H9 (cell line): Measurements from ENCODE around the gene CHRM4. TPM values are rescaled to one million over a fixed set of nuclear protein-coding genes. Genes with fewer than 3 reads are reported as not detected.

Source experiments
- DNase-seq: peaks from one replicate; pipeline ENCODE4 v3.0.0-alpha.2; 2017
- H2AFZ ChIP-seq: one replicate; pipeline ENCODE4 v1.6.1; 2013; ENCODE audit warnings: mild to moderate bottlenecking, low read length, control low read depth, moderate library complexity
- H2AK5ac ChIP-seq: 2 replicates; pipeline ENCODE4 v1.6.1; 2013; ENCODE audit warnings: low read length, control low read depth, mixed read lengths; ENCODE audit not compliant: insufficient read length
- H2BK120ac ChIP-seq: one replicate; pipeline ENCODE4 v1.6.1; 2013; ENCODE audit warnings: low read depth, mild to moderate bottlenecking, low read length, control low read depth, inconsistent platforms; ENCODE audit not compliant: poor library complexity, severe bottlenecking
- H2BK12ac ChIP-seq: 2 replicates; pipeline ENCODE4 v1.6.1; 2013; ENCODE audit warnings: low read length, control low read depth, mixed read lengths, low read depth; ENCODE audit not compliant: insufficient read length
- H2BK15ac ChIP-seq: 2 replicates; pipeline ENCODE4 v1.6.1; 2013; ENCODE audit warnings: low read depth, low read length, control low read depth
- H2BK20ac ChIP-seq: one replicate; pipeline ENCODE4 v1.6.1; 2013; ENCODE audit warnings: low read depth, mild to moderate bottlenecking, low read length, control low read depth, inconsistent platforms; ENCODE audit not compliant: poor library complexity, severe bottlenecking
- H2BK5ac ChIP-seq: 2 replicates; pipeline ENCODE4 v1.6.1; 2013; ENCODE audit warnings: low read length, control low read depth, mixed read lengths; ENCODE audit not compliant: insufficient read length
- H3K14ac ChIP-seq: 2 replicates; pipeline ENCODE4 v1.6.1; 2013; ENCODE audit warnings: low read length, control low read depth; ENCODE audit not compliant: insufficient read depth
- H3K18ac ChIP-seq: 2 replicates; pipeline ENCODE4 v1.6.1; 2013; ENCODE audit warnings: low read depth, mild to moderate bottlenecking, mixed read lengths, low read length, control low read depth; ENCODE audit not compliant: insufficient read length
- H3K23ac ChIP-seq: 2 replicates; pipeline ENCODE4 v1.6.1; 2013; ENCODE audit warnings: low read length, control low read depth, mixed read lengths, low read depth; ENCODE audit not compliant: insufficient read length
- H3K23me2 ChIP-seq: 2 replicates; pipeline ENCODE4 v1.6.1; 2013; ENCODE audit warnings: low read depth, mild to moderate bottlenecking, mixed read lengths, low read length, control low read depth; ENCODE audit not compliant: insufficient read length, poor library complexity, severe bottlenecking
- H3K27ac ChIP-seq: 2 replicates; pipeline ENCODE4 v1.5.1; 2013; ENCODE audit warnings: low read length, control low read depth, mixed read lengths, low read depth; ENCODE audit not compliant: insufficient read length
- H3K27me3 ChIP-seq: 2 replicates; pipeline ENCODE4 v1.6.1; 2013; ENCODE audit warnings: low read length, control low read depth, inconsistent platforms; ENCODE audit not compliant: insufficient read depth
- H3K4ac ChIP-seq: 2 replicates; pipeline ENCODE4 v1.6.1; 2013; ENCODE audit warnings: low read depth, mild to moderate bottlenecking, control low read depth, inconsistent platforms, low read length, moderate library complexity
- H3K4me1 ChIP-seq: 2 replicates; pipeline ENCODE4 v1.6.1; 2013; ENCODE audit warnings: low read length, control low read depth, inconsistent platforms; ENCODE audit not compliant: insufficient read depth
- H3K4me2 ChIP-seq: 2 replicates; pipeline ENCODE4 v1.6.1; 2013; ENCODE audit warnings: low read length, control low read depth, mixed read lengths; ENCODE audit not compliant: insufficient read length, insufficient read depth
- H3K56ac ChIP-seq: 2 replicates; pipeline ENCODE4 v1.6.1; 2013; ENCODE audit warnings: low read depth, mild to moderate bottlenecking, mixed read lengths, low read length, control low read depth; ENCODE audit not compliant: insufficient read length
- H3K79me1 ChIP-seq: 2 replicates; pipeline ENCODE4 v1.6.1; 2013; ENCODE audit warnings: low read depth, mild to moderate bottlenecking, moderate library complexity, low read length, control low read depth, inconsistent platforms; ENCODE audit not compliant: insufficient read depth, poor library complexity, severe bottlenecking
- H3K79me2 ChIP-seq: 2 replicates; pipeline ENCODE4 v1.6.1; 2013; ENCODE audit warnings: low read length, control low read depth, inconsistent platforms; ENCODE audit not compliant: insufficient read depth
- H3K9ac ChIP-seq: 2 replicates; pipeline ENCODE4 v1.6.1; 2013; ENCODE audit warnings: low read length, control low read depth, mixed read lengths; ENCODE audit not compliant: insufficient read length; ENCODE audit errors: extremely low read depth
- H3K9me3 ChIP-seq: one replicate; pipeline ENCODE4 v1.6.1; 2013; ENCODE audit warnings: low read depth, low read length, inconsistent platforms; ENCODE audit not compliant: control insufficient read depth
- H3T11ph ChIP-seq: one replicate; pipeline ENCODE4 v1.6.1; 2013; ENCODE audit warnings: mild to moderate bottlenecking, low read length, control low read depth, inconsistent platforms
- H4K20me1 ChIP-seq: one replicate; pipeline ENCODE4 v1.6.1; 2013; ENCODE audit not compliant: control insufficient read depth, insufficient read length, insufficient read depth
- H4K5ac ChIP-seq: 2 replicates; pipeline ENCODE4 v1.6.1; 2013; ENCODE audit warnings: low read depth, mild to moderate bottlenecking, mixed read lengths, low read length, control low read depth; ENCODE audit not compliant: insufficient read length
- H4K8ac ChIP-seq: replicated peaks from 2 replicates; pipeline ENCODE4 v1.6.1; 2013; ENCODE audit warnings: low read length, control low read depth, mixed read lengths, low read depth; ENCODE audit not compliant: insufficient read length
- H4K91ac ChIP-seq: 2 replicates; pipeline ENCODE4 v1.6.1; 2013; ENCODE audit warnings: low read depth, mild to moderate bottlenecking, moderate library complexity, mixed read lengths, low read length, control low read depth; ENCODE audit not compliant: insufficient read length
- H3K27ac Mint-ChIP-seq, 3 experiments: 2 replicates in 2 of 3; 3 replicates in 1 of 3; pipeline ENCODE4 v1.8.0; 2020 to 2021; ENCODE audit warnings: mixed read lengths in 3 of 3, mild to moderate bottlenecking in 1 of 3, moderate library complexity in 1 of 3
- H3K27me3 Mint-ChIP-seq: 2 replicates; pipeline ENCODE4 v1.8.0; 2021; ENCODE audit warnings: low read depth, mild to moderate bottlenecking, moderate library complexity, mixed read lengths
- H3K36me3 Mint-ChIP-seq, 3 experiments: 2 replicates in 2 of 3; 3 replicates in 1 of 3; pipeline ENCODE4 v1.8.0; 2020 to 2021; ENCODE audit warnings: low read depth in 3 of 3, mixed read lengths in 3 of 3; ENCODE audit not compliant: insufficient read depth in 1 of 3
- H3K4me1 Mint-ChIP-seq, 2 experiments: 2 replicates each; pipeline ENCODE4 v1.8.0; 2020; ENCODE audit warnings: mixed read lengths in 2 of 2
- H3K4me3 Mint-ChIP-seq, 2 experiments: 2 replicates in 1 of 2; 3 replicates in 1 of 2; pipeline ENCODE4 v1.8.0; 2020 to 2021; ENCODE audit warnings: mild to moderate bottlenecking in 2 of 2, mixed read lengths in 2 of 2, moderate library complexity in 1 of 2
- H3K9me3 Mint-ChIP-seq, 2 experiments: 2 replicates in 1 of 2; 3 replicates in 1 of 2; pipeline ENCODE4 v1.8.0; 2020; ENCODE audit warnings: mild to moderate bottlenecking in 2 of 2, mixed read lengths in 2 of 2, moderate library complexity in 1 of 2
- WGBS: extraction: QIAGEN DNeasy Blood & Tissue Kit; methylation state at CpG from one replicate; pipeline ENCODE4 v1.1.7; 2013; ENCODE audit warnings: missing lambda C conversion rate, low lambda C conversion rate, mixed read lengths; ENCODE audit not compliant: insufficient read length; ENCODE audit errors: extremely low coverage; 5-methylcytosine and 5-hydroxymethylcytosine counted together
- total RNA-seq: library from RNA; stranded (reverse); gene quantifications from 2 replicates; pipeline ENCODE4 v1.2.1, GENCODE V29; 2021
- TF ChIP-seq, protein P1 (sequence below): fragments of 200-600 bp; sonication (generic); conservative IDR thresholded peaks from 3 replicates; pipeline ENCODE4 v1.8.0; 2021; ENCODE audit warnings: antibody characterized with exemption, mild to moderate bottlenecking

CHRM4 gene
- total RNA-seq, 1 experiment from 2014 or later, result 1.0 TPM

DNA sequence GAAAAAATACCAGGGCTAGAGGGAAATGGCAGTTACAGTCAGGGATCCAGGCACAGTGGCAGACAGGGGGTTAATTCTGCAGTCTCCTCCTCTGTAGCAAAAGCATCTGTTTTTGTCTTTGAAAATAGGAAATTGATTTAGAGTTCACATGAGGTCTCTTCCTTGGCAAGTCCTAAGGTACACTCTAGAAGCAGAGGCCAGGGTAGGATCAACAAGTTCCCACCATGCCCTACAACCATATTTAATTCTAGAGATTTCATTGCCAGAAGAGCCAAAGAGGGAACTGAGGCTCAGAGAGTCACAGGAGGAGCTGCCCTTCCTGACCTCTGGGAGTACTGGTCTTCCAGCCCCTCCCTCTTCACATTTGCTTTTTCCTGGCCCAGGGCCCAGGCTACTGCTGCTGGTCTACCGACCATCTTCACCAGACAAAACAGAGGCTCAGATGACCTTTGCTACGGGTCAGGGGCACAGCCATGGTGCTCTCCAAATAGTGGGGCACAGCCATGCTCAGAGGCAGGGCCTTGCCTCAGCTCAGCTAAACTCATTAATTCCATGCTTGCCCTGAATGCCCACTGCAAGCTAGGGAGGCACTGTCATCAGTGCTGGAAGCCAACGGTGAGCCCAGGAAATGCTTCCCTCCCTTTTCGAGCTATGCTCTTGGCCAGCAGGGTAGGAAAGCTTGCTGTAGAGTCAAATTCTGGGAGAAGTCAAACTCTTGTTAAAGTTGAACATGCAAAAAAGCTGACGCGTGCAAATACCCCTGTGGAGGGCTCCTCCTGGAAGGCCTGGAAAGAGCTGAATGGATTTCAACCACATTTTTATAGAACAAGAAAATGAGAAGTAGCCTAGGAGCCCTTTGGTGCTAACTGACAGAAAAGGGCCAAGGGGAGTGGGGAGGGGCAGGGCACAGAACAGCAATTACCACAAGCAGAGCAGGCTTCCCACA lies 11.7 kb upstream of the CHRM4 start:
- Histone ChIP-seq H2BK120ac (no peak overlapping the region), H3T11ph (no peak overlapping the region), H3K9me3 (no peaks in the 10 kb centered on the region), H2BK12ac (no peak overlapping the region), H3K14ac (no peak overlapping the region), H3K4me1 (no peaks in the 10 kb centered on the region), H2AK5ac (no peak overlapping the region), H3K27me3 (no peaks in the 10 kb centered on the region), H3K18ac (no peak overlapping the region), H2AFZ (no peak overlapping the region), H2BK5ac (no peak overlapping the region), H2BK20ac (no peak overlapping the region), H4K5ac (no peak overlapping the region), H2BK15ac (no peak overlapping the region), H3K79me1 (no peaks in the 10 kb centered on the region), H4K8ac (no peak overlapping the region), H3K23ac (no peak overlapping the region), H4K20me1 (no peaks in the 10 kb centered on the region), H3K9ac (no peak overlapping the region), H3K27ac (no peak overlapping the region), H3K4ac (no peak overlapping the region), H4K91ac (no peak overlapping the region), H3K79me2 (no peaks in the 10 kb centered on the region), H3K56ac (no peak overlapping the region), H3K23me2 (no peaks in the 10 kb centered on the region), H3K4me2 (no peak overlapping the region)
- Mint-ChIP-seq H3K4me3 (no peak overlapping the region), H3K36me3 (peaks cover 6 to 43% (median 15%) of the 10 kb centered on the region in 3 experiments), H3K27me3 (no peaks in the 10 kb centered on the region), H3K27ac (peak overlapping the region in 1 of 3 experiments; percentile 90; a peak in 2 of 7 replicates), H3K4me1 (no peaks in the 10 kb centered on the region), H3K9me3 (no peaks in the 10 kb centered on the region)
- DNase-seq, result no peak
- TF ChIP-seq, protein P1, sequence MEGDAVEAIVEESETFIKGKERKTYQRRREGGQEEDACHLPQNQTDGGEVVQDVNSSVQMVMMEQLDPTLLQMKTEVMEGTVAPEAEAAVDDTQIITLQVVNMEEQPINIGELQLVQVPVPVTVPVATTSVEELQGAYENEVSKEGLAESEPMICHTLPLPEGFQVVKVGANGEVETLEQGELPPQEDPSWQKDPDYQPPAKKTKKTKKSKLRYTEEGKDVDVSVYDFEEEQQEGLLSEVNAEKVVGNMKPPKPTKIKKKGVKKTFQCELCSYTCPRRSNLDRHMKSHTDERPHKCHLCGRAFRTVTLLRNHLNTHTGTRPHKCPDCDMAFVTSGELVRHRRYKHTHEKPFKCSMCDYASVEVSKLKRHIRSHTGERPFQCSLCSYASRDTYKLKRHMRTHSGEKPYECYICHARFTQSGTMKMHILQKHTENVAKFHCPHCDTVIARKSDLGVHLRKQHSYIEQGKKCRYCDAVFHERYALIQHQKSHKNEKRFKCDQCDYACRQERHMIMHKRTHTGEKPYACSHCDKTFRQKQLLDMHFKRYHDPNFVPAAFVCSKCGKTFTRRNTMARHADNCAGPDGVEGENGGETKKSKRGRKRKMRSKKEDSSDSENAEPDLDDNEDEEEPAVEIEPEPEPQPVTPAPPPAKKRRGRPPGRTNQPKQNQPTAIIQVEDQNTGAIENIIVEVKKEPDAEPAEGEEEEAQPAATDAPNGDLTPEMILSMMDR, result no peak
- WGBS, result no CpG with 5 or more reads among the region's 6 CpGs
